ENCODE data around the gene ABHD14A.
"Not testable (repeated sequence)": the region's sequence is repeated elsewhere in the genome, so short reads cannot be mapped to it uniquely, and the experiment has no call there.

Gene ABHD14A

GRCh38 chr3:51974277-51974962 is 444 bp upstream of the ABHD14A start:
- DNase-seq (ENCODE audit: low read depth): no peak

- DNase-seq (ENCODE audit: low read depth): no peak
Measured at GRCh38 chr3:51975852-51976549, 1.1 kb downstream of the ABHD14A start.

GRCh38 chr3:51977446-51978142 is 2.7 kb downstream of the ABHD14A start:
- no peak for DNase-seq (ENCODE audit: low read depth)

- no peak for DNase-seq (ENCODE audit: low read depth)
Measured at GRCh38 chr3:51978143-51978502, 3.3 kb downstream of the ABHD14A start.

GRCh38 chr3:51980253-51980652 is 5.4 kb downstream of the ABHD14A start:
- no peak for DNase-seq (ENCODE audit: low read depth)

- no peak for DNase-seq (ENCODE audit: low read depth)
Measured at GRCh38 chr3:51982352-51982837, 7.5 kb downstream of the ABHD14A start.

GRCh38 chr3:51982838-51983577 is 8.1 kb downstream of the ABHD14A start, which contains the start of gene ACY1:
Gene ACY1, plus strand, starts transcription at chr3:51983535. Its CDS starts 530 bp downstream, at chr3:51984065.
- DNase-seq (ENCODE audit: low read depth): peak; percentile 66

GRCh38 chr3:51983578-51984268 is 8.9 kb downstream of the ABHD14A start:
- DNase-seq (ENCODE audit: low read depth): no peak

- DNase-seq (ENCODE audit: low read depth): no peak
Measured at GRCh38 chr3:51984269-51984647, 9.4 kb downstream of the ABHD14A start.

- no peak for DNase-seq (ENCODE audit: low read depth)
Measured at GRCh38 chr3:51985063-51985462, 10.2 kb downstream of the ABHD14A start.

- DNase-seq (ENCODE audit: low read depth): no peak
Measured at GRCh38 chr3:51986010-51986947, 11.4 kb downstream of the ABHD14A start.

GRCh38 chr3:51987568-51987967 is 12.7 kb downstream of the ABHD14A start:
- no peak for DNase-seq (ENCODE audit: low read depth)

- no peak for DNase-seq (ENCODE audit: low read depth)
Measured at GRCh38 chr3:51988286-51989146, 13.7 kb downstream of the ABHD14A start.

- DNase-seq (ENCODE audit: low read depth): not testable (repeated sequence)
Measured at GRCh38 chr3:51990501-51990971, 15.7 kb downstream of the ABHD14A start.

GRCh38 chr3:51992017-51992682 is 17.3 kb downstream of the ABHD14A start:
- no peak for DNase-seq (ENCODE audit: low read depth)

- not testable (repeated sequence) for DNase-seq (ENCODE audit: low read depth)
Measured at GRCh38 chr3:51993657-51994056, 18.8 kb downstream of the ABHD14A start.

- DNase-seq (ENCODE audit: low read depth): no peak
Measured at GRCh38 chr3:51994530-51994929, 19.7 kb downstream of the ABHD14A start.

- peak; percentile 86 for DNase-seq (ENCODE audit: low read depth)
Measured at GRCh38 chr3:51995346-51996163, 20.7 kb downstream of the ABHD14A start, which contains the start of gene RPL29. Gene RPL29, minus strand, starts transcription at chr3:51995895. Its CDS starts 434 bp downstream, at chr3:51995461.
